ENCODE data around the gene TMEM125. TPM values are rescaled to one million over a fixed set of nuclear protein-coding genes. Genes with fewer than 3 reads are reported as not detected.
A peak's percentile ranks its signal among the peaks of the same experiment; 100 is the strongest.

The TMEM125 gene
- total RNA-seq, 2 donors from 2014 or later: 59.8 to 80.0 TPM

- Histone ChIP-seq H3K9me3 (no peaks in the 10 kb centered on the region), H3K27me3 (no peaks in the 10 kb centered on the region), H3K9ac (ENCODE audit: low read depth in 2 of 2, low read length in 2 of 2) (no peak overlapping the region), H3K27ac (no peak overlapping the region), H3K36me3 (no peaks in the 10 kb centered on the region), H3K4me3 (no peak overlapping the region), H3K4me1 (no peaks in the 10 kb centered on the region)
- no peak for TF ChIP-seq CTCF (IDR thresholded peaks at IDR 0.05)
- intact Hi-C loops (cut with DNase I): no loop called here
- no peak for DNase-seq
Measured at GRCh38 chr1:43309405-43310025, 39.7 kb downstream of the TMEM125 start.

GRCh38 chr1:43311521-43311920, 41.7 kb downstream of the TMEM125 start:
- no peak overlapping the region for H3K9ac ChIP-seq (ENCODE audit: low read depth in 2 of 2, low read length in 2 of 2)
- H3K4me1 ChIP-seq: no peaks in the 10 kb centered on the region
- intact Hi-C loops (cut with DNase I): no loop called here

GRCh38 chr1:43312212-43312623, 42.4 kb downstream of the TMEM125 start:
- no peak overlapping the region for H3K4me3 ChIP-seq
- H3K4me1 ChIP-seq: no peaks in the 10 kb centered on the region
- H3K27me3 ChIP-seq: no peaks in the 10 kb centered on the region
- H3K9ac ChIP-seq (ENCODE audit: low read depth in 2 of 2, low read length in 2 of 2): no peak overlapping the region
- no peak for DNase-seq
- no peaks in the 10 kb centered on the region for H3K9me3 ChIP-seq
- intact Hi-C loops (cut with DNase I): no loop called here
- TF ChIP-seq CTCF (IDR thresholded peaks at IDR 0.05): no peak
- H3K36me3 ChIP-seq: no peaks in the 10 kb centered on the region
- no peak overlapping the region for H3K27ac ChIP-seq

More at GRCh38 chr1:43311521-43311920, 41.7 kb downstream of the TMEM125 start:
- Histone ChIP-seq H3K27ac (no peak overlapping the region), H3K4me3 (no peak overlapping the region), H3K36me3 (no peaks in the 10 kb centered on the region), H3K9me3 (no peaks in the 10 kb centered on the region), H3K27me3 (no peaks in the 10 kb centered on the region)
- TF ChIP-seq CTCF (IDR thresholded peaks at IDR 0.05): no peak
- no peak for DNase-seq

GRCh38 chr1:43312663-43313515, 43.1 kb downstream of the TMEM125 start:
- no peaks in the 10 kb centered on the region for H3K27me3 ChIP-seq
- TF ChIP-seq CTCF (IDR thresholded peaks at IDR 0.05): no peak

GRCh38 chr1:43313771-43314170, 44.0 kb downstream of the TMEM125 start:
- no peak for TF ChIP-seq CTCF (IDR thresholded peaks at IDR 0.05)
- Histone ChIP-seq H3K9me3 (no peaks in the 10 kb centered on the region), H3K4me1 (no peaks in the 10 kb centered on the region), H3K9ac (ENCODE audit: low read depth in 2 of 2, low read length in 2 of 2) (no peak overlapping the region), H3K36me3 (no peaks in the 10 kb centered on the region), H3K27me3 (no peaks in the 10 kb centered on the region), H3K4me3 (no peak overlapping the region), H3K27ac (no peak overlapping the region)
- intact Hi-C loops (cut with DNase I): no loop called here
- DNase-seq: peak; percentile 68

More at GRCh38 chr1:43312663-43313515, 43.1 kb downstream of the TMEM125 start:
- H3K4me3 ChIP-seq: no peak overlapping the region
- H3K27ac ChIP-seq: no peak overlapping the region
- no peaks in the 10 kb centered on the region for H3K4me1 ChIP-seq
- no peaks in the 10 kb centered on the region for H3K9me3 ChIP-seq
- H3K9ac ChIP-seq (ENCODE audit: low read depth in 2 of 2, low read length in 2 of 2): no peak overlapping the region
- no peak for DNase-seq
- no peaks in the 10 kb centered on the region for H3K36me3 ChIP-seq
- intact Hi-C loops (cut with DNase I): no loop called here
